UCSD-AML1 (cell line): Measurements from ENCODE around the gene FNBP1L.
"Not testable (repeated sequence)": the region's sequence is repeated elsewhere in the genome, so short reads cannot be mapped to it uniquely, and the experiment has no call there.

Experiments used
- DNase-seq: peaks from one replicate; lab custom pipeline; 2025; ENCODE audit not compliant: unreplicated experiment; lab: John Stamatoyannopoulos, UW

Gene FNBP1L

DNA sequence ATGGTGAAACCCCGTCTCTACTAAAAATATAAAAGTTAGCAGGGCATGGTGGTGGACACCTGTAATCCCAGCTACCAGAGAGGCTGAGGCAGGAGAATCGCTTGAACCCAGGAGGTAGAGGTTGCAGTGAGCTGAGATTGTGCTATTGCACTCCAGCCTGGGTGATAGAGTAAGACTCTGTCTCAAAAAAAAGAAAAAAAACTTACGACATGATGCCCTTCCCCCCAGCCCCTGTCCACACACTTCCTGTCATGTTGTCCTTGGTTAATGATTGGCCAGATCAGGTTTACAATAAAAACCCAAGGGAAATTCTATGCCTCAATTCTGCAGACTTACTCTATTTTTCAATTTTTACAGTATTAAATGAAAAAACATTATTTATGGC is 143.4 kb downstream of the FNBP1L start:
- DNase-seq = not testable (repeated sequence)

DNA sequence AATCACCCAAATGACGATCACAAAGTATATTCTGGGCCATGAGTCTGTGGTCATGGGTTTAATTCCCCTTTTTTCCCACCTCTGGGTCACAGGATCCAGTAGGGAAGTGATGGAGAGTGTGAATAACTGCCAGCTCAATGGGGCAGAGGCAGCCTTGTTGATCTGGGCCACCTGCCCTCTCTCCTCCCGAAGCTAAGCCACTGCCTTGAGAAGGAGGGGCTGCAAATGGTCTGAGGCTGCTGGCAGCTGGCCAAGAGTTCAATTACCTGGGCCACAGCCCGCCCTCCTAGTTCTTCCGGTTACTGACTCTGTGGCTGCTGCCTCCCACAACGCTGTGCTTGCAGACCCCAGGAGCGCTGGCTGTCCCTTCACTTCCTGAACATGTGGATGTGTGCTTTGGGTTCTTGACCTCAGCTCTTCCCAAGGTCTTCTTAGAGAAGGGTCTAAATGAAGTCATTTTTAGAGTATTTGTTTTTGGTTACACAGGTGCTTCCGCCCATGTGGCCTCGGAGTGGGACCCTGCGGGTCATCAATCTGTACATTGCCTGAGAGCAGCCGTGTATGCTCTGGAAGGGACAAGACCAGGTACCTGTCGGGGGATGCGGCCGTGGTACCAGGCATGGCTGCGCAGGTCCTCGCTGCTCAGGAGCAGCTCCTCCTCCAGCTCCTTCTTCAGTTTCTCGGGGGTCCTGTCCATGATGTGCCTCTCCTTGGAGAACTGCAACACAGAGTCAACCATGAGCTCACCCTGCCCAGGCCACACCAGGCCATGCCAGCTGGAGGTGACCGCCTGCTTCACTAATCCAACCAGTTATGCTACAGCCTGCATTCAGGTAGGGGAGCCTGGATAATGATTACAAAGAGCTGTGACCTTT is 144.0 kb downstream of the FNBP1L start:
- peak; percentile 53 for DNase-seq

DNA sequence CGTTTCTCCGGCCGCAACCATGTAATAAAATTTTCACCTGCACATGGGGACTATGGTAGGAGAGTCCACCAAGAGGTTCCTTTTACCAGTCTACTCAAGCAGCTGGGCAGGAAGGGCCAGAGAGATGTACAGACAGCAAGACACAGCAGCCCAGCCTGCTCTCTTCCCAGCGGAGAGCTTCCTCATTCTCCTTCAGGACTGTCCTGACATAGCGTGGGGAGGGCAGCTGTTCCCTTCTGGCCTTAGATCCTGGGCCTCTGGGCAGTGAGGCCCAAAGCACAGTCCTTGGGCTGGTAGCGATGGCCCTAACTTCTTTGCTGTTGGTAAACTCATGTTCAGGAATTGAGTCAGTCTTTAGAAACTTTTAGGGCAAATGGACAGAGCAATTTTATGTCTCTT is 144.6 kb downstream of the FNBP1L start:
- DNase-seq = no peak

DNA sequence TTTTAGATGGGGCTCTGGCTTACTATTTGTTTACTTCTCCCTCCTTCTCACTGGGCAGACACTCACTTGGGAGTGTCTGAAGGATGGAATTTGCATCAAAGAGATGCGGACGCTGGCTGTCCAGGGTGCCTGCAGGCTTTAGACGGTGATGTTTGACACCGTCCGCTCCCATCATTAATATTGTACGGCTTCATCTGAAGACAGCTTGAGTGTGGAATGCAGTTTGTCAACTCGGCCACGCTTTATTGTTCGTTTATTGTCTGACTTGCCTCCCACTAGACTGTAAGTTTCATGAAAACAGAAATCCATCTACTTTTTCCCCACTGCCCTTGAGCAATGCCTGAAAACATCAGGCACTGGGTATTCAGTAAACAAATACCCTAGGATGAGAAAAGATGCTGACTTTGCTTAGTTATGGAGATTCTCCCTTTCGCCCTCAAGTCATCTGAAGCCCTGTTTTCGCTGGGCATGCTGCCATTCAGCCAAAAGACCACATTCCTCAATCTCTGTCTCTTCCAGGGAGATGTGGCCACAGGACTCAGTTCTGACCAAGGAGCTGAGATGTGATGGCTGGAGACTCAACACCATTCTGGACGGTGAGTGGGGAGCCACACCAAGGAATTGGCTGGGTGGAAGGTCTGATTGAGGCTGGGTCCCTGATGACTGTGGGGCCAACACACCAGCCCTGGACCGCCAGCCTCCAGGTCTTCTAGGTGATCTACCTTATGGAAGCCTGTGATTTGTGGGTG is 146.1 kb downstream of the FNBP1L start:
- DNase-seq = no peak

DNA sequence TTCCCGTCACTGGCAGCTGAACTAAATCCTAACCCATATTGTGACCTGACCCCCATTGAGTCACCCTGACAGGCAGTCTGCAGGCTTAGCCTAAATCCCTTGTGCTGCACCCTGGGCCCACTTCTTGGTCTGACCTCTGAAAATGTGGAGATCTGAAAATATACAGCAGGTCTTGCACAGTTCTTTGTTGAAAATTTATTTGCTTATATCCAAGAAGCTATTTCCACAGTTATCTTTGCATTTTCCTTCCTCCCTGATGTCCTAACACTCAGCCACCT is 146.6 kb downstream of the FNBP1L start:
- no peak for DNase-seq

DNA sequence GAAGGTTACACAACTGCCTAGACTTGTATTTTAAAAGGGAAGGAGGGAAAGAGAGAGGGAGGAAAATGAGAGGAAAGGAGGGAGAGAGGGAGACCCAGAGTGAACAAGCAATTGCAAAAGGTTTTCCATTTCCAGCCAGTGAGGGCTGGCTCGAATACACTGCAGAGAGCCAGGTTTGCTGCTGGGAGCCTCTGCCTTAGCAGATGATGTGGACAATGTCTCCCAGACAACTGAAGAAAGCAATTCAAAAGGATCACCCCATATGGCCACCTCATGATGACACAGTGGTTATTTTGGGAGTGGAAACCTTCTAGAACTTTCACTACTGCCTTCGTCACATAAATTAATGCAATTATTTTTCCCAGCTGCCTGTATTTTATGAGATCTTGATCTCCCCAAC is 147.3 kb downstream of the FNBP1L start:
- DNase-seq = no peak

DNA sequence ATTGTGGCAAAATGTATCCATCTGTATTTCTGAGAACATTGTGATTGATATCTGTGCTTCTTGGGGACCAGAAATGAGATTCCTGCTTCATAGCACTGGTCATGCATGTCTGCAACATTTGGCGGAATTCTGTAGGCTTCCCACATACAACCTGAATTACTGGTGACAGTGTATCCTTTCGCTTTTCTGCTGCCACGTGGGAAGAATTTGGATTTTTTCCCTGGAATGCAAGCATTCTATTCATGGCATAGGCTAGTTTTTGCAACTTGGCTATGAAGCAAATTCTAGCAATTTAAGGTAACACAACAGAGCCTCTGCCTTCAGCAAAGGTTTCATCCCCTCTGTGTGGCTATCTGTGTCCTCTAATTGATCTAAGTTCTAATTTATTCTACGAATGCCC is 147.8 kb downstream of the FNBP1L start:
- no peak for DNase-seq

DNA sequence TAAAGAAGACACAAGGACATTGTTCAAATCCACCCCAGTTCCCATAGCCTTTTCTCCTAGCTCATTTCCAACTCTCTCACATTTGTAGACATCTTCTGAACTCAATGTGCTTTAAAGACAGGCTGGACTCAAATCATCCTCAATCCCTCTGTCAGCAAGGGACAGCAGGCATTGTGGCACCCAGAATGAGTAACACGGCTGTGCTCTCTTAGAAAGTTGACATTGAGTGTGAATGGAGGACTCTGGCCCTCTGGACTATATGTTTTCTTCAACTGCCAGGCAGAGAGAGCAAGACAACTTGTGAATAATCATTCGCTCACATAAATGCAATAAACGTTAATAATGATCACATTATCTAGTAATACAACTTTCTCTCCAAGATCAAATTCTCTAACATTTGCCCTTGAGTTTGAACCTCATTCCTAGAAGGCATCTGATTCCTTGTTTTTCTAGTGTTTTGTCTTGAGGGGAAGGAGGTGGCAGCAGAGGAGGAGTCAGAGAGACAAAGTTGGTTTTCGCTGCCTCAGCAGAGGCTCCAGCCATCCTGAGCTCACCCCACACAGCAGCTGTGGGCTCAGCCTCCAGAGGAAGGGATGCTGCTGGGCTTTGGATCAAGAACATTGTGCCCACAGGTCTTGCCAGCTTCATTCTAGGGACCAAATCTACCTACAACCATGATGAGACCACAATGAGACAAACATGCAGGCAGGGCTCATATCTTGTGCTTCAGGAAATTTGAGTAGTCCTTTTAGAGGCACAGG is 148.6 kb downstream of the FNBP1L start:
- DNase-seq = no peak

DNA sequence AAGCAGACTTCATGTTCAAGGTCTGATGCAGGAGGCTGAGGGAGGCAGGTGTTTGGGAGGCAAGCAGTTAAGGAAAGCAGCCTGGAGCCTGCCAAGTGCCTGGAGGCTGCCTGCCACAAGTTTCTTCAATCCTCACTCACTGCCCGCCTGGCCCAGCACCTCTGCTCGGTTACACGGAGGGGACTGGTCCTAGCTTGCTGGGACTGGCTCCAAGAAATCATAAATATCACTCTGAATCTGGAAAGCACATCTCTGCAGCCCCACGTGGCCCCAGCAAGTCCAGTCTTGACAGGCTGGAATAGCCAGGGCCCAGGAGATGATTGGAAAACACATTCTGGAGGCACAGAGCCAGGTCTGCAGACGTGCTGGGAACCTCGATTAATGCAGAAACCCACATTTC is 149.8 kb downstream of the FNBP1L start:
- DNase-seq = no peak

DNA sequence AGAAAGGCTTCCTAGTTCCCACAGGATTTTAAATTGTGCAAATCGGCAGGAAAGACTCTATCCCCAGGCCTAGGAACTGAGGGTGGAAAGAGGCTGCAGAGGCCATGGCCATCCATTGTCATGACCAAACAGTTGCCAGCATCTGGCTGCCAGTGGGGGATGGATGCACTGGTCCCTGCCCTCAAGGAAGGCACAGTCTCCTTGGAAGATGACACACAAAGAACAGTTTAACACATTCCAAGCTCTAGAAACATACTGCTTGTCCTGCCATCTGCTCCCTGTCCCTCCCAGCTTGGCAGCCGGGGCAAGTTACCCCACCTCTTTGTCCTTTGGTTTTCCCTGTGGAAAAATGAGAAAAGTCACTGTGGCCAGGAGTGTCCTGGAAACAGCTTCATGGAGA is 150.5 kb downstream of the FNBP1L start:
- DNase-seq = no peak

DNA sequence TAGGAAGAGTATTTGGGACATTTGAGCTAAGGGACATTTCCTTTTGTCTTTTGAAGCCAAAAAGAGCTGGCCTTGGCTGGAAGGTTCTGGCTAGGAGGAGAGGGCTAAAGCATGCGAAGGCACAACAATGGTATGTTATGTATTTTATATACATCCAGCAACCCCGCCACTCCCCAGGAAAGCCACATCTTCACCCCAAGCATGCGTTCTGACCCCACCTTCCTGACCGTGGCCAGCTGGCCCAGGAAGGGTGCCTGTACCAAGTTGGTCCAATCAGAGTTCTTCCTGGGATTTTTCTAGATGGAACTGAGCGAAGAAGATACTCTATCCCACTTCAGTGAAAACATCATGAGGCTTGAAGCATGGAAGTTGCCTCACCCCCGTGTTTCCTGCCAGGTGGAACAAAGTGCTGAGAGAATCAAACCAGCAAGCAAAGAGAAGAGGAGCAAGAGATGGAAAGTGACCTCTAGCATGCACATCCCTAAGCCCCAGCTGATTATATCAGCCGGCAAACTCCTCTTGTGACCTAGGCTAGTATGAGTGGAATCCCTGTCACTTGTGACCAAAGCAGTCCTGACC is 151.0 kb downstream of the FNBP1L start:
- no peak for DNase-seq

DNA sequence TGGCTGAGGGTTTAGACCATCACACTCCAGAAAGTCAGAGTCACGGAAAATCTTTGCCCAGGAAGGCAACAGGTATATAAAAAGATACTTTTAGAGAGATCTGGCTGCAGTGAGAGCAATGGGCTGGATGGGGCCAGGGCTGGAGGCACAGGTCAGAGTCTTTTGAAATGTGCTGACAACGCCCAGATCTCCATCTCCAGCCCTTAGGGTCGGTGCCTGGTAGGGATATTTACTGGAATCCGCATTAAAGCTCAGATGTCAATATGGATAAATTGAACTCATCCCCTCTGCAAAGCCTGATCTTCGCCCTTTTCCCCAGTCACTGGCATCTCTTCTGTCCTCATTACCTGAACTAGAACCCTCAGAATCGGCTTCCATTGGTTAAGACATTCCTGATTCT is 151.6 kb downstream of the FNBP1L start:
- DNase-seq = no peak

DNA sequence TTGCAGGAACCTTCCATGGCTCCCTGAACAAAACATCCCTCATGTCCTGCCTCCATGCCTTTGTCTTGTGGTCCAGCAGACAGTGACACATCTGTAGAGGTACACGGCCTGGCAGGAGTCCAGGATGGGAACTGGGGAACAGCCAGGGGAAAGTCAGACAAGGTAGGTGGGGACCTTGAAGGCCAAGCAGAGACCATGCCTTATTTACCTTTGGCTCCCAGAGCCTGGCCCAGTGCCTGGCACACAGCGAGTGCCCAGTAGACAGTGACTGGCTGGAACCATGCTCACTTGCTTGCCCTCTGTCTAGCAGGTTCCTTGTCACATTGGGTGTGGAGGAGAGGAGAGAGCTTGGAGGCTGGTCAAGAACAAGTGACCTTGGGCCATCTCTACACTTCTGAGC is 152.7 kb downstream of the FNBP1L start:
- no peak for DNase-seq

DNA sequence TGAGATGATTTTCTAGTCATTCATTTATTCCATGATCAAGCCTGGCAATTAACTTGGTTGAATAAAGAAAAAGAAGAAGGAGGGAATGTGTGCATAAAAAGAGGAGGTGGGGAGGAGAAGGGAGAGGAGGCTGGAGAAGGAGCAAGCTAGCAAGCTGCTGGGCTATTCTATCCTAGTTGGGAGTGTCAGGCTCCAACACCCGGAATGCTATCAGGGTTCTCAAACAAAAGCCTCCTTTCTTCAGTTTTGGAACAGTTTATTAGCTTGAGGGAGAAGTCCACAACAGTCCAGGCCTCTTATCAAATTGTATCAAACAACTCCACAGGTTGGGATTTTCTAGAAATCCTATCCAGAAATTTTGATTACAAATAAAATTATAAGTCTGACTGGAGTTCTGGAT is 153.8 kb downstream of the FNBP1L start:
- DNase-seq = no peak

DNA sequence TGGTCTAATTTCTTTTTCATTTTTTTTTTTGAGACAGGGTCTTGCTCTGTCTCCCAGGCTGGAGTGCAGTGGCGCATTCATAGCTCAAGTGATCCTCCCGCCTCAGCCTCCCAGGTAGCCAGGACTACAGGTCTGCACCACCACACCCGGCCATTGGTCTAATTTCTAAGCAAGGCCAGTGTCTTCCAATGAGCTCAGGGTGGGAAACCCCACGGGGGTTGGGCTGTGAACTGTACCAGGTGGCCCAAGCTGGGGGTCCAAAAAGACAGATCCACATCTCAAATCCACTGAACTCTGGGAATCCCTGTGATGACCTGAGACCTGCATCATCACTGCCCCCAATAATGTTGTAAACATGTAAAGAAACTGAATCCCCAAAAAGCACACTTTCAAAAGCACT is 154.2 kb downstream of the FNBP1L start:
- DNase-seq = no peak

DNA sequence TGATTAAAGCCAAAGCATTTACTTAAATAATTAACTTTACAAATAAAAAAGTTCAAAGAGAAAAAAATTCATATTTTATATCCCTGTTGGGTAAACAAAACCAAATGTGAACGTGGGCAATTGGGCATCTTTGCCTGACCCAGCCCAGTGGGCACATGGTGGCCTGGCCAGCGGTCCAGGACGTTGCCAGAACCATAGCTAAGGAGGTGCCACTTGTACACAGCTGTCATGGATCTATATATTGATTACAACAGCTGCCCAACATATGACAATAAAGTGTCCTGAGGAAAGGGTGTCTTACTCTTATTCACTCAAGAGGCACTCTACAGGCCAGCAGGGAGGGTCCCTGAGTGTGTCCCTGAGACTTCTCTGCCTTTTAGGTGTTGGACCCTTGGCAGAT is 155.2 kb downstream of the FNBP1L start:
- no peak for DNase-seq

DNA sequence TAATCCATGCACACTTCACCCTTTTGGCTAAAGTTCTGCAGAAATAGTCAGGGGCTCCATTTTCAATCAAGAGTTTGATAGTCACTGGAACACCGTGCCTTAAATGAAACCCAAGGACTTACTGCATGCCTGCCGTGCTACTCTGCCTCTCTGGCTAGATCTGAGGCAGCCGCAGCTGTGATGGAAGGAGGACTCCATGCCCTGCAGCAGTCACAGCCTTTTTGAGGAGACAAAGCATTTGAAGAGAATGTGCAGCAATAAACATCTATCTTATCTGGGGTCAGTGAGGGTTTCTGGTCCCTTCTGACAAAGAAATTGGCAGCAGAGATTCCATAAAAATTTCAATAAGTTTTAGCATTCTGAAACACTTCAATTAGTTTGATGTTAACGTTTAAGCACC is 155.7 kb downstream of the FNBP1L start:
- DNase-seq = no peak
